ENCODE results near the gene SLC24A4.

DNA sequence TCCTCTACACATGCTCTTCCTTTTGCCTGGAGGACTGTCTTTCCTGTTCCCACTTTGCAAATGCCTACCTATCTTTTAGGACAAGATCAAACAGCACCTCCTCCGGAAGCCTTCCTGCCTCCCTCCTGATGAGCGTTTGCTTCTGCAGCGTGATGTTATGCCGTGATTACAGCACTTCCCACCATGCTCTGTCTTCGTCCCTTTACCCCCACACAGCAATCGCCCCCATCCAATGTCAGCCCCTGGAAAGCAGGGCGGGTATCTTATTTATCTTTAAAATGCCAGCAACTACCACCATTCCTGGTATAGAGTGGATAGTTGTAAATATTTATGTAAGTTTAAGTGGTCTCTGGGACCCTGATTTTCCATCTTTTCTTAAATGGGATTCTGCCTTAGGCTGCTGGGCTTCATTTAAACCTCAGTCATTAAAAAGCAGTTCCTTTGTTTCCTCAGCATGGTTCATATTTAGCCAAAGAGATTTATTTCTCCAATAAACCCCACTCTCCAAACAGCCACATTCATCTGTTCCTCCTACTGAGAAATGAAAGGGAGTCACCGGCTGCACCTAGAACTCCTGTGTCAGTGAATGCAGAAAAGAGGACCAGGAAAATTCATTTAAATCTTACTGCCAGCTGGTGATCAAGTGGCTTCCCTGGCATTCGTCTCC, 33.8 kb upstream of the SLC24A4 start:
- TF ChIP-seq, protein P1, sequence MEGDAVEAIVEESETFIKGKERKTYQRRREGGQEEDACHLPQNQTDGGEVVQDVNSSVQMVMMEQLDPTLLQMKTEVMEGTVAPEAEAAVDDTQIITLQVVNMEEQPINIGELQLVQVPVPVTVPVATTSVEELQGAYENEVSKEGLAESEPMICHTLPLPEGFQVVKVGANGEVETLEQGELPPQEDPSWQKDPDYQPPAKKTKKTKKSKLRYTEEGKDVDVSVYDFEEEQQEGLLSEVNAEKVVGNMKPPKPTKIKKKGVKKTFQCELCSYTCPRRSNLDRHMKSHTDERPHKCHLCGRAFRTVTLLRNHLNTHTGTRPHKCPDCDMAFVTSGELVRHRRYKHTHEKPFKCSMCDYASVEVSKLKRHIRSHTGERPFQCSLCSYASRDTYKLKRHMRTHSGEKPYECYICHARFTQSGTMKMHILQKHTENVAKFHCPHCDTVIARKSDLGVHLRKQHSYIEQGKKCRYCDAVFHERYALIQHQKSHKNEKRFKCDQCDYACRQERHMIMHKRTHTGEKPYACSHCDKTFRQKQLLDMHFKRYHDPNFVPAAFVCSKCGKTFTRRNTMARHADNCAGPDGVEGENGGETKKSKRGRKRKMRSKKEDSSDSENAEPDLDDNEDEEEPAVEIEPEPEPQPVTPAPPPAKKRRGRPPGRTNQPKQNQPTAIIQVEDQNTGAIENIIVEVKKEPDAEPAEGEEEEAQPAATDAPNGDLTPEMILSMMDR (conservative IDR thresholded peaks at IDR 0.05; ENCODE audit: low read depth, low read length) = no peak
- no peak for TF ChIP-seq EZH2 (IDR thresholded peaks at IDR 0.05; ENCODE audit: low read length, unreplicated experiment)
- no peak for TF ChIP-seq EZH2phosphoT487 (IDR thresholded peaks at IDR 0.05; ENCODE audit: borderline replicate concordance, low read length)
